HCT116 (cell line): ENCODE measurements around the gene SUPT3H. TPM values are rescaled to one million over a fixed set of nuclear protein-coding genes. Genes with fewer than 3 reads are reported as not detected.

ENCODE experiments used
- ATAC-seq: fragments of 200-7000 bp; cut with Tn5 transposase; 2 replicates; pipeline ENCODE4 v1.9.1; 2020; ENCODE audit warnings: mild to moderate bottlenecking, moderate library complexity
- BruUV-seq: library from RNA; stranded (reverse); fragments of 400-500 nt; replicated peaks from 2 replicates; lab custom pipeline; 2021; lab: Mats Ljungman, UMichigan
- CTCF ChIA-PET: fragments of 300-600 bp; sonication (Branson Sonifier 250); formaldehyde crosslinking; loops from one replicate; lab custom pipeline; 2021; ENCODE audit warnings: antibody characterized with exemption; lab: Charles Lee
- POLR2A ChIA-PET: fragments of 300-600, 350-600 bp; sonication (Branson Sonifier 250); formaldehyde crosslinking; loops from one replicate; lab custom pipeline; 2021; ENCODE audit warnings: antibody characterized with exemption; lab: Charles Lee
- RAD21 ChIA-PET, 2 experiments: fragments of 300-600 bp; sonication (Branson Sonifier 250); formaldehyde crosslinking; loops; one replicate each; lab custom pipeline; 2023; ENCODE audit warnings: low total read pairs in 2 of 2; ENCODE audit not compliant: uncharacterized antibody in 2 of 2, unreplicated experiment in 2 of 2, low non-redundant PET in 1 of 2; lab: Charles Lee
- DNase-seq: peaks from one replicate; pipeline ENCODE4 v3.0.0-alpha.2; 2010; ENCODE audit warnings: low read depth, low spot score
- H2AFZ ChIP-seq: fragments of 200-600 bp; shearing (Covaris generic), sonication (generic); 2 replicates; pipeline ENCODE4 v1.6.1; 2017; ENCODE audit warnings: low read depth, mixed run types, mixed read lengths, antibody characterized with exemption, low read length; ENCODE audit not compliant: poor library complexity, severe bottlenecking
- H3K27ac ChIP-seq: 2 replicates; pipeline ENCODE4 v1.5.1; 2012; ENCODE audit warnings: low read depth, low read length
- H3K27me3 ChIP-seq: fragments of 200-600 bp; sonication (generic); 2 replicates; pipeline ENCODE4 v1.6.1; 2016; ENCODE audit warnings: mixed run types, low read length, mixed read lengths; ENCODE audit not compliant: insufficient read depth
- H3K36me3 ChIP-seq, 2 experiments: fragments of 200-500 bp in 1 of 2; fragments of 200-600 bp in 1 of 2; sonication (Bioruptor generic) in 1 of 2; sonication (generic) in 1 of 2; 2 replicates each; pipeline versions ENCODE4 v1.5.1 to v1.6.1; 2014 to 2016; ENCODE audit warnings: low read length in 2 of 2, inconsistent platforms in 1 of 2, mixed read lengths in 1 of 2, mixed run types in 1 of 2; ENCODE audit not compliant: insufficient read depth in 2 of 2, control insufficient read depth in 1 of 2
- H3K4me1 ChIP-seq, 2 experiments: fragments of 200-600 bp in 1 of 2; sonication (generic) in 1 of 2; 2 replicates each; pipeline versions ENCODE4 v1.5.1 to v1.6.1; 2012 to 2017; ENCODE audit warnings: low read length in 2 of 2, inconsistent platforms in 1 of 2, mild to moderate bottlenecking in 1 of 2, mixed read lengths in 1 of 2, mixed run types in 1 of 2, moderate library complexity in 1 of 2; ENCODE audit not compliant: insufficient read depth in 2 of 2, control insufficient read depth in 1 of 2
- H3K4me2 ChIP-seq: fragments of 200-600 bp; sonication (generic); 2 replicates; pipeline ENCODE4 v1.6.1; 2017; ENCODE audit warnings: mixed run types, low read length, mixed read lengths
- H3K4me3 ChIP-seq, 2 experiments: fragments of 200-600 bp in 1 of 2; sonication (generic) in 1 of 2; replicated peaks in 1 of 2; 2 replicates each; pipeline ENCODE4 v1.5.1; 2011 to 2016; ENCODE audit warnings: low read length in 2 of 2, control low read depth in 1 of 2, low read depth in 1 of 2, mild to moderate bottlenecking in 1 of 2, mixed read lengths in 1 of 2, mixed run types in 1 of 2
- H3K79me2 ChIP-seq: fragments of 200-600 bp; sonication (generic); 2 replicates; pipeline ENCODE4 v1.6.1; 2017; ENCODE audit warnings: mild to moderate bottlenecking, mixed run types, low read length, moderate library complexity, mixed read lengths; ENCODE audit not compliant: insufficient read depth
- H3K9ac ChIP-seq: fragments of 200-600 bp; sonication (generic); 2 replicates; pipeline ENCODE4 v1.6.1; 2016; ENCODE audit warnings: low read length, mixed read lengths
- H3K9me2 ChIP-seq: fragments of 200-600 bp; sonication (generic), shearing (Covaris generic); 2 replicates; pipeline ENCODE4 v1.6.1; 2017; ENCODE audit warnings: mixed run types, mild to moderate bottlenecking, moderate library complexity; ENCODE audit not compliant: insufficient read depth
- H3K9me3 ChIP-seq, 2 experiments: fragments of 200-500 bp in 1 of 2; fragments of 200-600 bp in 1 of 2; sonication (Bioruptor generic) in 1 of 2; sonication (generic) in 1 of 2; 2 replicates each; pipeline ENCODE4 v1.6.1; 2014 to 2017; ENCODE audit warnings: low read length in 2 of 2, mixed read lengths in 2 of 2, inconsistent platforms in 1 of 2, low read depth in 1 of 2, mild to moderate bottlenecking in 1 of 2, mixed run types in 1 of 2, moderate library complexity in 1 of 2; ENCODE audit not compliant: control insufficient read depth in 1 of 2, insufficient read depth in 1 of 2
- H4K20me1 ChIP-seq: fragments of 200-600 bp; sonication (generic), shearing (Covaris generic); 2 replicates; pipeline ENCODE4 v1.6.1; 2017; ENCODE audit warnings: mixed run types, mild to moderate bottlenecking, moderate library complexity; ENCODE audit not compliant: insufficient read depth
- ATF3 ChIP-seq: IDR thresholded peaks from 2 replicates; pipeline ENCODE4 v1.6.1; 2012
- CBX3 ChIP-seq: IDR thresholded peaks from 2 replicates; pipeline ENCODE4 v1.6.1; 2012; ENCODE audit warnings: low read depth
- CEBPB ChIP-seq: IDR thresholded peaks from 2 replicates; pipeline ENCODE4 v1.6.1; 2012; ENCODE audit warnings: low read depth
- CTCF ChIP-seq, 3 experiments: fragments of 200-600 bp in 1 of 3; sonication (generic) in 1 of 3; IDR thresholded peaks in 2 of 3; conservative IDR thresholded peaks in 1 of 3; 2 replicates each; pipeline ENCODE4 v1.5.1; 2012 to 2017; ENCODE audit warnings: low read depth in 2 of 3, low read length in 2 of 3, antibody characterized with exemption in 1 of 3, borderline replicate concordance in 1 of 3, control low read depth in 1 of 3, mild to moderate bottlenecking in 1 of 3, mixed read lengths in 1 of 3, mixed run types in 1 of 3, moderate library complexity in 1 of 3; ENCODE audit not compliant: insufficient read depth in 1 of 3
- ELF1 ChIP-seq: IDR thresholded peaks from 2 replicates; pipeline ENCODE4 v1.6.1; 2012; ENCODE audit warnings: low read depth, borderline replicate concordance
- EZH2 ChIP-seq: fragments of 200-600 bp; sonication (generic); IDR thresholded peaks from 2 replicates; pipeline ENCODE4 v1.6.1; 2017; ENCODE audit warnings: antibody characterized with exemption, mixed run types
- EZH2phosphoT487 ChIP-seq: fragments of 200-600 bp; IDR thresholded peaks from 2 replicates; pipeline ENCODE4 v1.6.1; 2018; ENCODE audit warnings: antibody characterized with exemption, borderline replicate concordance
- FOSL1 ChIP-seq: IDR thresholded peaks from 2 replicates; pipeline ENCODE4 v1.6.1; 2012; ENCODE audit warnings: low read depth
- JUND ChIP-seq: IDR thresholded peaks from 2 replicates; pipeline ENCODE4 v1.6.1; 2012
- MAX ChIP-seq: IDR thresholded peaks from 2 replicates; pipeline ENCODE4 v1.6.1; 2012
- POLR2A ChIP-seq: IDR thresholded peaks from 2 replicates; pipeline ENCODE4 v1.7.0; 2011; ENCODE audit warnings: borderline replicate concordance; ENCODE audit not compliant: insufficient read depth, insufficient read length; ENCODE audit errors: extremely low read depth
- POLR2AphosphoS5 ChIP-seq: IDR thresholded peaks from 2 replicates; pipeline ENCODE4 v1.6.1; 2011; ENCODE audit warnings: mild to moderate bottlenecking, low read depth, low read length, moderate library complexity
- RAD21 ChIP-seq: IDR thresholded peaks from 2 replicates; pipeline ENCODE4 v1.6.1; 2012; ENCODE audit warnings: low read depth, mild to moderate bottlenecking
- REST ChIP-seq: IDR thresholded peaks from 2 replicates; pipeline ENCODE4 v1.6.1; 2012; ENCODE audit warnings: low read depth
- SRF ChIP-seq: IDR thresholded peaks from 2 replicates; pipeline ENCODE4 v1.6.1; 2012; ENCODE audit warnings: low read depth
- YY1 ChIP-seq: IDR thresholded peaks from 2 replicates; pipeline ENCODE4 v1.6.1; 2011; ENCODE audit warnings: low read length, low read depth, moderate library complexity, mild to moderate bottlenecking; ENCODE audit not compliant: insufficient replicate concordance; ENCODE audit errors: extremely low read depth
- ZFX ChIP-seq: fragments of 450-650 bp; IDR thresholded peaks from 2 replicates; pipeline ENCODE4 v1.6.1; 2017
- ZNF274 ChIP-seq: fragments of 200-500 bp; sonication (Bioruptor generic); IDR thresholded peaks from 2 replicates; pipeline ENCODE4 v1.6.1; 2014; ENCODE audit warnings: mild to moderate bottlenecking, low read depth, low read length, inconsistent platforms
- intact Hi-C: fragments of 100-400 bp; cut with micrococcal nuclease; formaldehyde crosslinking; loops from 2 replicates; pipeline ENCODE4 v1.10.0; 2022
- total RNA-seq: library from RNA; stranded (reverse); gene quantifications from one replicate; pipeline ENCODE4 v1.2.1, GENCODE V29; 2021; ENCODE audit not compliant: unreplicated experiment

Gene SUPT3H
- total RNA-seq, 1 experiment from 2014 or later = 7.4 TPM

GRCh38 chr6:44781912-44782597 is 595.7 kb downstream of the SUPT3H start:
- Histone ChIP-seq H4K20me1 (no peaks in the 10 kb centered on the region), H3K9me3 (peaks cover 3% of the 10 kb centered on the region in 2 experiments; a peak in 1 of 4 replicates), H3K4me3 (no peak overlapping the region), H3K27ac (no peak overlapping the region), H3K4me1 (no peaks in the 10 kb centered on the region), H2AFZ (no peak overlapping the region), H3K4me2 (no peak overlapping the region), H3K9me2 (no peaks in the 10 kb centered on the region), H3K9ac (no peak overlapping the region), H3K79me2 (no peaks in the 10 kb centered on the region), H3K27me3 (no peaks in the 10 kb centered on the region), H3K36me3 (no peaks in the 10 kb centered on the region)
- POLR2A ChIA-PET = no interaction called here
- DNase-seq (no peak), ATAC-seq (no peak)
- RAD21 ChIA-PET = no interaction called here
- TF ChIP-seq ZFX (no peak), YY1 (no peak), POLR2AphosphoS5 (no peak), ELF1 (no peak), REST (no peak), ATF3 (no peak), EZH2phosphoT487 (no peak), ZNF274 (no peak), JUND (no peak), CEBPB (no peak), EZH2 (no peak), SRF (no peak), POLR2A (no peak), FOSL1 (no peak), MAX (no peak), CTCF (IDR thresholded peaks at IDR 0.05 in 2 of 3, conservative IDR thresholded peaks at IDR 0.05 in 1 of 3; ENCODE audit: borderline replicate concordance in 1 of 3, insufficient read depth in 1 of 3, low read depth in 2 of 3, low read length in 2 of 3) (no peak), CBX3 (no peak), RAD21 (no peak)
- CTCF ChIA-PET = no interaction called here
- intact Hi-C loops = no loop called here
- BruUV-seq = no TSS peak
